ENCODE results near the gene WNK2.
"Not testable (repeated sequence)": the region's sequence is repeated elsewhere in the genome, so short reads cannot be mapped to it uniquely, and the experiment has no call there.

WNK2 gene

DNA sequence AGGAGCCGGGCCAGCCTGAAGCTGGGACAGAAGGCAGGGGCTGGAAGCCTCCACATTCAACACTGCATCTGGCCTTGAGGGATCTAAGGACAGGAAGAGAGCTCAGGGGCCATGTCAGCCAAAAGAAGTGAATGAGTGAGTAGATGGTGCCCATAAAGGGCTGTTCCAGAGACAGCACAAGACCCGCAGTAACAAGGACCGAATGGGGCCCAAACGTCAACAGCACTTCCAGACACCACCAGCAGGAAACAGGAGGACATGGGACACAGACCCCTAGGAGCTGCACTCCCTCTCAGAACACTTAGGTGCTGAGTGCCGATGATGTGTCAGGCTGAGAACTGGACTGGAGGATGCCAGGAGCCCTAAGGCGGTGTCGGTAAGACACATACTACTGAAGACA, 152.8 kb downstream of the WNK2 start:
- no peak for DNase-seq (ENCODE audit: low spot score)

DNA sequence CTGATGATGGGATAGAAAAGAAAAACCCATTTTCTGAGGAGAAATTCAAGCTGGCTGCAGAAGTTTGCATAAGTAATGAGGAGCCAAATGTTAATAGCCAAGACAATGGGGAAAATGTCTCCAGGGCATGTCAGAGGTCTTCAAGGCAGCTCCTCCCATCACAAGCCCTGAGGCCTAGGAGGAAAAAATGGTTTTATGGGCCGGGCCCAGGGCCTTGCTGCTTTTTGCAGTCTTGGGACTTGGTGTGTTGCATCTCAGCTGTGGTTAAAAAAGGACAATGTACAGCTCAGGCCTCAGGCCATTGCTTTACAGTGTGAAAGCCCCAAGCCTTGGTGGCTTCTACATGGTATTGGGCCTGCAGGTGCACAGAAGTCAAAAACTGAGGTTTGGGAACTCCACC, 154.3 kb downstream of the WNK2 start:
- DNase-seq (ENCODE audit: low spot score) = not testable (repeated sequence)

DNA sequence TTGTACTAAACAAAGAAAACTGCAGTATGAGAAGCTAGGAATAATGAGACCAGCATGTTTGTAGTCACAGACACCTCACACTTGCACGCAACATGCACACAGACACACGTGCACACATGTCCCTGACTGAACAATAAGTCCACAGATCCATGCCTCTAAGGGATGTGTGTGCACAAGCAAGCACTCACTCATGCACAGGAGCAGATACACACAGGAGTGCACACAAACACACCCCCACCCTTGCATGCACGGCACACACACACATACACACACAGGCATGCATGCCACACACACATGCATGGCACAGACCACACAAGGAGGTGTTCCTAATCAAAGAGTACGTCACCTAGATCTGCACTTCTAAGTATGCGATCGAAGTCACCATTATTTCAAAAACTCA, 156.2 kb downstream of the WNK2 start:
- no peak for DNase-seq (ENCODE audit: low spot score)

GRCh38 chr9:93341820-93342219, 157.9 kb downstream of the WNK2 start:
- not testable (repeated sequence) for DNase-seq (ENCODE audit: low spot score)

GRCh38 chr9:93342428-93342827, 158.5 kb downstream of the WNK2 start:
- not testable (repeated sequence) for DNase-seq (ENCODE audit: low spot score)

- no peak for DNase-seq (ENCODE audit: low spot score)
Measured at GRCh38 chr9:93343663-93344062, 159.7 kb downstream of the WNK2 start.

GRCh38 chr9:93345643-93346230, 161.8 kb downstream of the WNK2 start:
- peak; percentile 57 for DNase-seq (ENCODE audit: low spot score)

DNA sequence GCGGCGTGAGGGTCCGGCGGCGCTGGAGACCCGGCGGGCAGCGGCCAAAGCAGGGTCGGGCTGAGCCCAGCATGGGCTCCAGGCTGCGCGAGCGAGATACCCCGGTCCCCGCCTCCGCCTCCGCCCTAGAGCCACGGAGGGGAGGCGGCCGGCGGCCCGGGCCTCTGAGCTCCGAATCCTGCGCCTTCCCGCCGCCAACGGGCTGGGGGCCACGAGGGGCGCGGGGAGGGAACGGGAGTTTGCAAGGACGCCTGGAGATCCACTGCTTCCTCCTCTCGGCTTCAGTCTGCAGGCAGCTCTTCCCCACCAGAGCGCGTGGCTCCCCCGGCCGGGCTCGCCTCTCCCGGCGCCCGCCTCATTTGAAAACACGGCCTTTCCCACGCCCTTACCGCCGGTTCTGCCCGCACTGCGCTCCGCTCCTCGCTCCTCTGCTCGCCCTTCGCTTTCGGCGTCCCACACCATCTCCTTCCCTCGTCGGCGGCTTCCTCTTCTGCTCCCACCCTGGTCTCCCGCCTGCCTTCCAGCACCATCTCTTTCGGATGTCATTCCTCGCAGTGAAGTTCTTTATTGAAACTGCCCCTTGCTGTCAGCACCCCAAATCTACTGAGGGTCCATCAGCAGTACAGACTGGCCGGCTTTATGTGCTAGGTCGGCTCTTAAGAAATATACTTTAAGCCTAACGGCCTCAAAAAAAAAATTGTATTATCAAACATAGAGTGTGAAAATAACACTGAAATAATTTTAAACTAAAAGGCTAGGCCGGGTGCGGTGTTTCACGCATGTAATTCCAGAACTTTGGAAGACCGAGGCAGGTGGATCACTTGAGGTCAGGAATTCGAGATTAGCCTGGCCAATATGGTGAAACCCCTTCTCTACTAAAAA, 162.5 kb downstream of the WNK2 start:
- peak; percentile 79 for DNase-seq (ENCODE audit: low spot score)

DNA sequence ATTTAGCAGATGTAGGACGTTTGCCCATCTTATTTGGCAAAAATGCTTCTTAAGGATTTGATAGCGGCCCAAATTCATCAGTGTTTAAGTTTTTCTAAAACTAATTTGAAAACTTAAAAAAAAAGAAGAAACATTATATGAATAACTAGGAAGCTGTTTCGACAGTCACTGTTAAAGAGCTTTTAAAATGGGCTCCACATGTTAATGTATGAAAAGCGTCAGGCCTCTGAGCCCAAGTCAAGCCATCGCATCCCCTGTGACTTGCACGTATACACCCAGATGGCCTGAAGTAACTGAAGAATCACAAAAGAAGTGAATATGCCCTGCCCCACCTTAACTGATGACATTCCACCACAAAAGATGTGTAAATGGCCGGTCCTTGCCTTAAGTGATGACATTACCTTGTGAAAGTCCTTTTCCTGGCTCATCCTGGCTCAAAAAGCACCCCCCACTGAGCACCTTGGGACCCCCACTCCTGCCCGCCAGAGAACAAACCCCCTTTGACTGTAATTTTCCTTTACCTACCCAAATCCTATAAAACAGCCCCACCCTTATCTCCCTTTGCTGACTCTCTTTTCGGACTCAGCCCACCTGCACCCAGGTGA, 163.5 kb downstream of the WNK2 start:
- not testable (repeated sequence) for DNase-seq (ENCODE audit: low spot score)

GRCh38 chr9:93353413-93354310, 169.7 kb downstream of the WNK2 start:
- DNase-seq (ENCODE audit: low spot score) = not testable (repeated sequence)

- DNase-seq (ENCODE audit: low spot score) = no peak
Measured at GRCh38 chr9:93354451-93354850, 170.5 kb downstream of the WNK2 start.

- no peak for DNase-seq (ENCODE audit: low spot score)
Measured at GRCh38 chr9:93355827-93356226, 171.9 kb downstream of the WNK2 start.

DNA sequence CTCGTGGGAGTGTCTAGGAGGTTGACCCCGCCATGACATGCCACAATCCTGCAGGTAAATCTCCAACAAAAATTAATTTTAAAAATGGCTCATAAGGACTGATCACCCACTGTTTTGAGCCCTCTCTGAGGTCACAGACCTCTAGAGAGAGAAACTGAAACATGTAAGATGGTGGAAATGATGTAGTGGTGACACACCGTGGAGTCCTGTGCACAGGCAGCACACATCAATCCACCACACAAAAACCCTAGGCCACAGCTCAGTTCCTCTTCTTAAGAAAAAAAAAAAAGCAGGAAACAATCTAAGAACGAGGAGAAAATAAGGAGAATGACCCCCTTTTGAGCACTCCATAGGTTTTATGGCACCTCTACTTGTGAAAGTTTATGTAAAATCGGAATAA, 173.7 kb downstream of the WNK2 start:
- DNase-seq (ENCODE audit: low spot score) = no peak

GRCh38 chr9:93359907-93360306, 176.0 kb downstream of the WNK2 start:
- not testable (repeated sequence) for DNase-seq (ENCODE audit: low spot score)

DNA sequence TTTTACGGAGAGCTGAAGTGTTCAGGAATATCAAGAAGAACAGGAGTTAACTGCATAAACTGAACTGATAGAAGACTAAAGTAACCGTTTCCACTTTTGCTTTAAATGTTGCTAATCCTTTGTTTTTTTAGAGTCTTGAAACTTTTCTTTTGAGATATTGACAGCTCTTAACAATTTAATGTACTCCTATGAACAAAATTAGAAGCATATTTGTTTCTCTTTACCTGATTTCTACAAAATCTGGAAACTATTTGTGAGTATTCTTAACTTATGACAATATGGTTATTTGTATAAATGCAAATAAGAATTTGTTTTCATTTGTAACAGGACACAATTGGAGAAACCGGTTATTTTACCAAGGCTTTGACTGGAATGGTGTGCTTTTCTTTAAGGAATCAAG, 178.1 kb downstream of the WNK2 start:
- no peak for DNase-seq (ENCODE audit: low spot score)

DNA sequence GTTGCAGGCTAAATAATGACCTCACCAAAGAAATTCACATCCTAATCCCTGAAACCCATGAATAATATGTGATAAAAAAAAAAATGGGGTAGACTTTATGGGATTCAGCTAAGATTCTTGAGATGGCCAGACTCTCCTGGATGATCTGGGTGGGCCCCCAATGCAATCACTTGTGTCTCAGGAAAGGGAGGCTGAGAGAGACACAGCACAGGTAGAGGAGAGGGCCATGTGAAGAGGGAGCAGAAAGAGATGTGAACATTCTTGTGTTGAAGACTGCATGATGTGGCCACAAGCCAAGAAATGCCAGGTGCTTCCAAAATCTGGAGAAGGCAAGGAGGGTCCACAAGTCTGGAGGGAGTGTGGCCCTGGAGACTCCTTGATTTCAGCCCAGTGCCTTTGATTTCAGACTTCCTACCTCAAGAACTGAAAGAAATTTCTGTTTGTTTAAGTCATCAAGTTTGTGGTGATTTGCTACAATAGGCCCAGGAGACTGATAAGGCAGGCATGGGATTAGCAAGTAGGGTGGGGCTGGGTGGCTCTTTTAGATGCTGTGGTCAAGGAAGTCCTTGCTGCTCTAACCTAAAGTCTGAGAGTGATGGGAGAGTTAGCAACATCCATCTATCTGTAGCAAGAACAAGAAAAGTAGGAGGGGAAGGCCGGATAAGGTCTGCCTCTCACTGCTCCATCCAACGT, 180.9 kb downstream of the WNK2 start:
- no peak for DNase-seq (ENCODE audit: low spot score)

GRCh38 chr9:93365427-93366118, 181.6 kb downstream of the WNK2 start:
- DNase-seq (ENCODE audit: low spot score) = no peak

GRCh38 chr9:93366119-93366447, 182.1 kb downstream of the WNK2 start:
- no peak for DNase-seq (ENCODE audit: low spot score)

GRCh38 chr9:93366486-93366885, 182.5 kb downstream of the WNK2 start:
- not testable (repeated sequence) for DNase-seq (ENCODE audit: low spot score)

DNA sequence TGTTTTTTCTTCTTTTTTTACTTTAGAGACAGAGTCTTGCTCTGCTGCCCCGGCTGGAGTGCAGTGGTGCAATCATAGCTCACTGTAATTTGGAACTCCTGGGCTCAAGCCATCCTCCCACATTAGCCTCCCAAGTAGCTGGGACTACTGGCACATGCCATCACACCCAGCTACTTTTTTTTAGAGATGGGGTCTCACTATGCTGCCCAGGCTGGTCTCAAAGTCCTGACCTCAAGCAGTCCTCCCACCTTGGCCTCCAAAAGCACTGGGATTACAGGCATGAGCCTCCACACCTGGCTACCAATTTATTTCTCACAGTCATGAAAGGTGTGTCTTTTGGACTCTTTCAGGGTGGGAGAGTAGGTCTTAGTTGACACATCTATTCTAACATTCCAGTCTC, 184.5 kb downstream of the WNK2 start:
- DNase-seq (ENCODE audit: low spot score) = no peak

GRCh38 chr9:93369686-93370085, 185.7 kb downstream of the WNK2 start:
- DNase-seq (ENCODE audit: low spot score) = no peak

All from ecto neural progenitor cell (in vitro differentiated cells).